ENCODE results near the gene UNC5C. TPM values are rescaled to one million over a fixed set of nuclear protein-coding genes. Genes with fewer than 3 reads are reported as not detected.

The UNC5C gene
- total RNA-seq, 1 experiment from 2014 or later: 1.0 TPM

DNA sequence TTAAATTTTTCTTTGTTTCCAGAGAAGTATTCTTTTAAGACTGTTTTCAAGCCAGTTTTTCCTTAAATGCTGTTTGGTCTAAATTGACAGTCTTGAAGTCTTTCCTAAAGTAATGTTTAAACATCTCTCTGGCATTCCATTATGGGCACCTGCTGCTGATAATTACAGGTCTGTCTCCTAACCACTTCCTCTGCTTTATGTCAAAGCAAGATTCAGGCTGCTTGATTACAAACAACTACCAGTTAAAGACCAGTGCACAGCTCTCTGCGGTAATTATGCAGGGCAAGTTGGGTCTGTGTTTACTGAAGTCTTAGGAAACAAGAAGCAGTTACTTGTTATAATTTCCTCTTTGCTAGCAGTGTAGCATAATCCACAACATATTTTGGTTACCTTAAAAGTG is 17.6 kb downstream of the UNC5C start (continued):
- TF ChIP-seq, protein P1, sequence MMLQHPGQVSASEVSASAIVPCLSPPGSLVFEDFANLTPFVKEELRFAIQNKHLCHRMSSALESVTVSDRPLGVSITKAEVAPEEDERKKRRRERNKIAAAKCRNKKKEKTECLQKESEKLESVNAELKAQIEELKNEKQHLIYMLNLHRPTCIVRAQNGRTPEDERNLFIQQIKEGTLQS (CRISPR knock-in tag; conservative IDR thresholded peaks at IDR 0.05): no peak
- TF ChIP-seq, protein P2, sequence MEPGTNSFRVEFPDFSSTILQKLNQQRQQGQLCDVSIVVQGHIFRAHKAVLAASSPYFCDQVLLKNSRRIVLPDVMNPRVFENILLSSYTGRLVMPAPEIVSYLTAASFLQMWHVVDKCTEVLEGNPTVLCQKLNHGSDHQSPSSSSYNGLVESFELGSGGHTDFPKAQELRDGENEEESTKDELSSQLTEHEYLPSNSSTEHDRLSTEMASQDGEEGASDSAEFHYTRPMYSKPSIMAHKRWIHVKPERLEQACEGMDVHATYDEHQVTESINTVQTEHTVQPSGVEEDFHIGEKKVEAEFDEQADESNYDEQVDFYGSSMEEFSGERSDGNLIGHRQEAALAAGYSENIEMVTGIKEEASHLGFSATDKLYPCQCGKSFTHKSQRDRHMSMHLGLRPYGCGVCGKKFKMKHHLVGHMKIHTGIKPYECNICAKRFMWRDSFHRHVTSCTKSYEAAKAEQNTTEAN (CRISPR knock-in tag; IDR thresholded peaks at IDR 0.05): no peak
- TF ChIP-seq, protein P3, sequence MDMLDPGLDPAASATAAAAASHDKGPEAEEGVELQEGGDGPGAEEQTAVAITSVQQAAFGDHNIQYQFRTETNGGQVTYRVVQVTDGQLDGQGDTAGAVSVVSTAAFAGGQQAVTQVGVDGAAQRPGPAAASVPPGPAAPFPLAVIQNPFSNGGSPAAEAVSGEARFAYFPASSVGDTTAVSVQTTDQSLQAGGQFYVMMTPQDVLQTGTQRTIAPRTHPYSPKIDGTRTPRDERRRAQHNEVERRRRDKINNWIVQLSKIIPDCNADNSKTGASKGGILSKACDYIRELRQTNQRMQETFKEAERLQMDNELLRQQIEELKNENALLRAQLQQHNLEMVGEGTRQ (CRISPR knock-in tag; IDR thresholded peaks at IDR 0.05): no peak
- TF ChIP-seq CREM (CRISPR knock-in tag; IDR thresholded peaks at IDR 0.05): no peak

DNA sequence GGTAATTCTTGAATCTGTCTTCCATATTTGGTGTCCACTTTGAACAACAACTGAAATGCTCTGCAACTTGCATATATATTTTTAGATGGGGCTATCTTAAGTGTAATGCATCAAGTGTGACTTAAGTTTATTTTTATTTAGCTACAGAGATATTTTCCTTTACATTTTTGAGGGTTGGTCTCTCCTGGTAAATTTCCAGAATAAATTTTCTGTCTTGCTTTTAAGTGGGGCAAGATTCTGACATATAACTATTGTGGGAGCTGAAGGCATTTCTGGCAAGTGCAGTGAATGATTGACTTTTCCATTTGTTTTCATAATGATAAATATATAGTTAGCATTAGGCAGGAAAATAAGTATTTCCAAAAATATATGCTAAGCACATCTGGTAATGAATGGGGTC is 18.8 kb downstream of the UNC5C start:
- Mint-ChIP-seq H3K9me3 (no peaks in the 10 kb centered on the region), H3K36me3 (no peaks in the 10 kb centered on the region), H3K4me3 (no peak overlapping the region), H3K4me1 (peaks cover 9% of the 10 kb centered on the region), H3K27me3 (ENCODE audit: low read depth) (no peaks in the 10 kb centered on the region), H3K27ac (no peak overlapping the region)
- no peak for DNase-seq (ENCODE audit: low spot score)
- ChIA-PET POLR2A (no interaction called here), CTCF (no interaction called here)
- TF ChIP-seq, protein P4, sequence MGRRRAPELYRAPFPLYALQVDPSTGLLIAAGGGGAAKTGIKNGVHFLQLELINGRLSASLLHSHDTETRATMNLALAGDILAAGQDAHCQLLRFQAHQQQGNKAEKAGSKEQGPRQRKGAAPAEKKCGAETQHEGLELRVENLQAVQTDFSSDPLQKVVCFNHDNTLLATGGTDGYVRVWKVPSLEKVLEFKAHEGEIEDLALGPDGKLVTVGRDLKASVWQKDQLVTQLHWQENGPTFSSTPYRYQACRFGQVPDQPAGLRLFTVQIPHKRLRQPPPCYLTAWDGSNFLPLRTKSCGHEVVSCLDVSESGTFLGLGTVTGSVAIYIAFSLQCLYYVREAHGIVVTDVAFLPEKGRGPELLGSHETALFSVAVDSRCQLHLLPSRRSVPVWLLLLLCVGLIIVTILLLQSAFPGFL (CRISPR knock-in tag; IDR thresholded peaks at IDR 0.05; ENCODE audit: borderline replicate concordance): no peak
- TF ChIP-seq ZNF671 (CRISPR knock-in tag; IDR thresholded peaks at IDR 0.05) (no peak), ZNF423 (CRISPR knock-in tag; IDR thresholded peaks at IDR 0.05) (no peak), NFYB (CRISPR knock-in tag; conservative IDR thresholded peaks at IDR 0.05; ENCODE audit: low read depth) (no peak)
- TF ChIP-seq, protein P5, sequence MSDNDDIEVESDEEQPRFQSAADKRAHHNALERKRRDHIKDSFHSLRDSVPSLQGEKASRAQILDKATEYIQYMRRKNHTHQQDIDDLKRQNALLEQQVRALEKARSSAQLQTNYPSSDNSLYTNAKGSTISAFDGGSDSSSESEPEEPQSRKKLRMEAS (CRISPR knock-in tag; IDR thresholded peaks at IDR 0.05): no peak
- TF ChIP-seq, protein P6, sequence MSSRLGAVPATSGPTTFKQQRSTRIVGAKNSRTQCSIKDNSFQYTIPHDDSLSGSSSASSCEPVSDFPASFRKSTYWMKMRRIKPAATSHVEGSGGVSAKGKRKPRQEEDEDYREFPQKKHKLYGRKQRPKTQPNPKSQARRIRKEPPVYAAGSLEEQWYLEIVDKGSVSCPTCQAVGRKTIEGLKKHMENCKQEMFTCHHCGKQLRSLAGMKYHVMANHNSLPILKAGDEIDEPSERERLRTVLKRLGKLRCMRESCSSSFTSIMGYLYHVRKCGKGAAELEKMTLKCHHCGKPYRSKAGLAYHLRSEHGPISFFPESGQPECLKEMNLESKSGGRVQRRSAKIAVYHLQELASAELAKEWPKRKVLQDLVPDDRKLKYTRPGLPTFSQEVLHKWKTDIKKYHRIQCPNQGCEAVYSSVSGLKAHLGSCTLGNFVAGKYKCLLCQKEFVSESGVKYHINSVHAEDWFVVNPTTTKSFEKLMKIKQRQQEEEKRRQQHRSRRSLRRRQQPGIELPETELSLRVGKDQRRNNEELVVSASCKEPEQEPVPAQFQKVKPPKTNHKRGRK (CRISPR knock-in tag; IDR thresholded peaks at IDR 0.05; ENCODE audit: borderline replicate concordance): no peak
- TF ChIP-seq, protein P7, sequence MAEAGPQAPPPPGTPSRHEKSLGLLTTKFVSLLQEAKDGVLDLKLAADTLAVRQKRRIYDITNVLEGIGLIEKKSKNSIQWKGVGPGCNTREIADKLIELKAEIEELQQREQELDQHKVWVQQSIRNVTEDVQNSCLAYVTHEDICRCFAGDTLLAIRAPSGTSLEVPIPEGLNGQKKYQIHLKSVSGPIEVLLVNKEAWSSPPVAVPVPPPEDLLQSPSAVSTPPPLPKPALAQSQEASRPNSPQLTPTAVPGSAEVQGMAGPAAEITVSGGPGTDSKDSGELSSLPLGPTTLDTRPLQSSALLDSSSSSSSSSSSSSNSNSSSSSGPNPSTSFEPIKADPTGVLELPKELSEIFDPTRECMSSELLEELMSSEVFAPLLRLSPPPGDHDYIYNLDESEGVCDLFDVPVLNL (CRISPR knock-in tag; IDR thresholded peaks at IDR 0.05; ENCODE audit: borderline replicate concordance, low read depth): no peak
- TF ChIP-seq, protein P8, sequence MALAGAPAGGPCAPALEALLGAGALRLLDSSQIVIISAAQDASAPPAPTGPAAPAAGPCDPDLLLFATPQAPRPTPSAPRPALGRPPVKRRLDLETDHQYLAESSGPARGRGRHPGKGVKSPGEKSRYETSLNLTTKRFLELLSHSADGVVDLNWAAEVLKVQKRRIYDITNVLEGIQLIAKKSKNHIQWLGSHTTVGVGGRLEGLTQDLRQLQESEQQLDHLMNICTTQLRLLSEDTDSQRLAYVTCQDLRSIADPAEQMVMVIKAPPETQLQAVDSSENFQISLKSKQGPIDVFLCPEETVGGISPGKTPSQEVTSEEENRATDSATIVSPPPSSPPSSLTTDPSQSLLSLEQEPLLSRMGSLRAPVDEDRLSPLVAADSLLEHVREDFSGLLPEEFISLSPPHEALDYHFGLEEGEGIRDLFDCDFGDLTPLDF (CRISPR knock-in tag; IDR thresholded peaks at IDR 0.05): no peak
- TF ChIP-seq, protein P9, sequence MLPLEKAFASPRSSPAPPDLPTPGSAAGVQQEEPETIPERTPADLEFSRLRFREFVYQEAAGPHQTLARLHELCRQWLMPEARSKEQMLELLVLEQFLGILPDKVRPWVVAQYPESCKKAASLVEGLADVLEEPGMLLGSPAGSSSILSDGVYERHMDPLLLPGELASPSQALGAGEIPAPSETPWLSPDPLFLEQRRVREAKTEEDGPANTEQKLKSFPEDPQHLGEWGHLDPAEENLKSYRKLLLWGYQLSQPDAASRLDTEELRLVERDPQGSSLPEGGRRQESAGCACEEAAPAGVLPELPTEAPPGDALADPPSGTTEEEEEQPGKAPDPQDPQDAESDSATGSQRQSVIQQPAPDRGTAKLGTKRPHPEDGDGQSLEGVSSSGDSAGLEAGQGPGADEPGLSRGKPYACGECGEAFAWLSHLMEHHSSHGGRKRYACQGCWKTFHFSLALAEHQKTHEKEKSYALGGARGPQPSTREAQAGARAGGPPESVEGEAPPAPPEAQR (CRISPR knock-in tag; IDR thresholded peaks at IDR 0.05): no peak
- TF ChIP-seq, protein P10, sequence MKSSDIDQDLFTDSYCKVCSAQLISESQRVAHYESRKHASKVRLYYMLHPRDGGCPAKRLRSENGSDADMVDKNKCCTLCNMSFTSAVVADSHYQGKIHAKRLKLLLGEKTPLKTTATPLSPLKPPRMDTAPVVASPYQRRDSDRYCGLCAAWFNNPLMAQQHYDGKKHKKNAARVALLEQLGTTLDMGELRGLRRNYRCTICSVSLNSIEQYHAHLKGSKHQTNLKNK (CRISPR knock-in tag; IDR thresholded peaks at IDR 0.05): no peak
- TF ChIP-seq, protein P11, sequence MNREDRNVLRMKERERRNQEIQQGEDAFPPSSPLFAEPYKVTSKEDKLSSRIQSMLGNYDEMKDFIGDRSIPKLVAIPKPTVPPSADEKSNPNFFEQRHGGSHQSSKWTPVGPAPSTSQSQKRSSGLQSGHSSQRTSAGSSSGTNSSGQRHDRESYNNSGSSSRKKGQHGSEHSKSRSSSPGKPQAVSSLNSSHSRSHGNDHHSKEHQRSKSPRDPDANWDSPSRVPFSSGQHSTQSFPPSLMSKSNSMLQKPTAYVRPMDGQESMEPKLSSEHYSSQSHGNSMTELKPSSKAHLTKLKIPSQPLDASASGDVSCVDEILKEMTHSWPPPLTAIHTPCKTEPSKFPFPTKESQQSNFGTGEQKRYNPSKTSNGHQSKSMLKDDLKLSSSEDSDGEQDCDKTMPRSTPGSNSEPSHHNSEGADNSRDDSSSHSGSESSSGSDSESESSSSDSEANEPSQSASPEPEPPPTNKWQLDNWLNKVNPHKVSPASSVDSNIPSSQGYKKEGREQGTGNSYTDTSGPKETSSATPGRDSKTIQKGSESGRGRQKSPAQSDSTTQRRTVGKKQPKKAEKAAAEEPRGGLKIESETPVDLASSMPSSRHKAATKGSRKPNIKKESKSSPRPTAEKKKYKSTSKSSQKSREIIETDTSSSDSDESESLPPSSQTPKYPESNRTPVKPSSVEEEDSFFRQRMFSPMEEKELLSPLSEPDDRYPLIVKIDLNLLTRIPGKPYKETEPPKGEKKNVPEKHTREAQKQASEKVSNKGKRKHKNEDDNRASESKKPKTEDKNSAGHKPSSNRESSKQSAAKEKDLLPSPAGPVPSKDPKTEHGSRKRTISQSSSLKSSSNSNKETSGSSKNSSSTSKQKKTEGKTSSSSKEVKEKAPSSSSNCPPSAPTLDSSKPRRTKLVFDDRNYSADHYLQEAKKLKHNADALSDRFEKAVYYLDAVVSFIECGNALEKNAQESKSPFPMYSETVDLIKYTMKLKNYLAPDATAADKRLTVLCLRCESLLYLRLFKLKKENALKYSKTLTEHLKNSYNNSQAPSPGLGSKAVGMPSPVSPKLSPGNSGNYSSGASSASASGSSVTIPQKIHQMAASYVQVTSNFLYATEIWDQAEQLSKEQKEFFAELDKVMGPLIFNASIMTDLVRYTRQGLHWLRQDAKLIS (CRISPR knock-in tag; IDR thresholded peaks at IDR 0.05; ENCODE audit: borderline replicate concordance): no peak
- TF ChIP-seq, protein P12, sequence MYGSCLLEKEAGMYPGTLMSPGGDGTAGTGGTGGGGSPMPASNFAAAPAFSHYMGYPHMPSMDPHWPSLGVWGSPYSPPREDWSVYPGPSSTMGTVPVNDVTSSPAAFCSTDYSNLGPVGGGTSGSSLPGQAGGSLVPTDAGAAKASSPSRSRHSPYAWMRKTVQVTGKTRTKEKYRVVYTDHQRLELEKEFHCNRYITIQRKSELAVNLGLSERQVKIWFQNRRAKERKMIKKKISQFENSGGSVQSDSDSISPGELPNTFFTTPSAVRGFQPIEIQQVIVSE (CRISPR knock-in tag; IDR thresholded peaks at IDR 0.05; ENCODE audit: borderline replicate concordance): no peak
- ATAC-seq: no peak
